Suprapubic skin (tissue), 4 donors: ENCODE measurements around the gene CCSER1.

ENCODE experiments used
- CTCF ChIP-seq, 2 donors: fragments of 200-600 bp in 1 of 2; fragments of 450-650 bp in 1 of 2; sonication (generic) in 1 of 2; IDR thresholded peaks; one replicate each; pipeline ENCODE4 v1.5.1; 2016 to 2019; ENCODE audit warnings: antibody characterized with exemption in 2 of 2, mild to moderate bottlenecking in 1 of 2, moderate library complexity in 1 of 2
- POLR2A ChIP-seq, 2 donors: fragments of 450-650 bp; IDR thresholded peaks; one replicate each; pipeline ENCODE4 v1.6.1; 2017; ENCODE audit warnings: antibody characterized with exemption in 2 of 2, mild to moderate bottlenecking in 2 of 2, moderate library complexity in 2 of 2
- POLR2AphosphoS5 ChIP-seq, 3 donors: sonication (generic); formaldehyde crosslinking; IDR thresholded peaks; one replicate each; pipeline ENCODE4 v1.6.1; 2017; ENCODE audit warnings: antibody characterized with exemption in 3 of 3

- TF ChIP-seq CTCF (IDR thresholded peaks at IDR 0.05) (no peak), POLR2A (IDR thresholded peaks at IDR 0.05) (no peak), POLR2AphosphoS5 (IDR thresholded peaks at IDR 0.05) (no peak)
Observed at GRCh38 chr4:91340822-91341221, 1213.6 kb downstream of the CCSER1 start.
